LNCAP (cell line): ENCODE data around the gene PCNX3.

Source experiments
- TF ChIP-seq, protein P1 (sequence below): fragments of 450-650 bp; IDR thresholded peaks from 2 replicates; pipeline ENCODE4 v1.5.1; 2017; ENCODE audit warnings: mild to moderate bottlenecking

Gene PCNX3

GRCh38 chr11:65584106-65584505 is 31.5 kb upstream of the PCNX3 start:
- TF ChIP-seq, protein P1, sequence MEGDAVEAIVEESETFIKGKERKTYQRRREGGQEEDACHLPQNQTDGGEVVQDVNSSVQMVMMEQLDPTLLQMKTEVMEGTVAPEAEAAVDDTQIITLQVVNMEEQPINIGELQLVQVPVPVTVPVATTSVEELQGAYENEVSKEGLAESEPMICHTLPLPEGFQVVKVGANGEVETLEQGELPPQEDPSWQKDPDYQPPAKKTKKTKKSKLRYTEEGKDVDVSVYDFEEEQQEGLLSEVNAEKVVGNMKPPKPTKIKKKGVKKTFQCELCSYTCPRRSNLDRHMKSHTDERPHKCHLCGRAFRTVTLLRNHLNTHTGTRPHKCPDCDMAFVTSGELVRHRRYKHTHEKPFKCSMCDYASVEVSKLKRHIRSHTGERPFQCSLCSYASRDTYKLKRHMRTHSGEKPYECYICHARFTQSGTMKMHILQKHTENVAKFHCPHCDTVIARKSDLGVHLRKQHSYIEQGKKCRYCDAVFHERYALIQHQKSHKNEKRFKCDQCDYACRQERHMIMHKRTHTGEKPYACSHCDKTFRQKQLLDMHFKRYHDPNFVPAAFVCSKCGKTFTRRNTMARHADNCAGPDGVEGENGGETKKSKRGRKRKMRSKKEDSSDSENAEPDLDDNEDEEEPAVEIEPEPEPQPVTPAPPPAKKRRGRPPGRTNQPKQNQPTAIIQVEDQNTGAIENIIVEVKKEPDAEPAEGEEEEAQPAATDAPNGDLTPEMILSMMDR, result no peak

GRCh38 chr11:65584723-65585171 is 30.8 kb upstream of the PCNX3 start:
- TF ChIP-seq, protein P1, result no peak

GRCh38 chr11:65585396-65586246 is 30.0 kb upstream of the PCNX3 start:
- TF ChIP-seq, protein P1, result no peak

DNA sequence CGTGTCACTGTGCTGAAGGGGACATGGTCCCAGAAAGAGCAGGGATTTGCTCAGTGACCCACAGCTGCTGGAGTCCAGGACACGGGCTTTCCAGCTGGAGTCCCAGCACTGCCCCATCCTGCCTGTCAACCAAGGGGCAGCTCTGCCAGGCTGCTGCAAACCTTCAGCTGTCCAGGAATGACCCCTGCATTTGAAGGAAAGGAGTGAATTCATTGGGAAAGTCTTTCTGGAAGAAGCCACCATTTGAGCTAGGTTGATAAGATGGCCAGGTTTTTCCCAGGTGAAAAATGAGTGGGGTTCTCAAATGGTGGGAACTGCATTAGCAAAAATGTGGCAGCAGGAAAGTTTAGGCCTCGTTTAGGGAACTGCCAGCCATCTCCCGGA is 29.3 kb upstream of the PCNX3 start:
- TF ChIP-seq, protein P1, result no peak

- TF ChIP-seq, protein P1, result no peak
Measured at GRCh38 chr11:65586676-65587075, 28.9 kb upstream of the PCNX3 start.

GRCh38 chr11:65588199-65589054 is 27.1 kb upstream of the PCNX3 start:
- TF ChIP-seq, protein P1, result peak; percentile 50

- TF ChIP-seq, protein P1, result no peak
Measured at GRCh38 chr11:65589444-65590239, 25.9 kb upstream of the PCNX3 start.
